Right lobe of liver (tissue), 6 donors: ENCODE data around the gene CCL4. TPM values are rescaled to one million over a fixed set of nuclear protein-coding genes. Genes with fewer than 3 reads are reported as not detected.
A peak's percentile ranks its signal among the peaks of the same experiment; 100 is the strongest.
"Not testable (repeated sequence)": the region's sequence is repeated elsewhere in the genome, so short reads cannot be mapped to it uniquely, and the experiment has no call there.

Experiments used
- ATAC-seq, 4 donors: fragments of 200-7000 bp; cut with Tn5 transposase; one replicate each; pipeline ENCODE4 v1.9.1; 2020; ENCODE audit warnings: mild to moderate bottlenecking in 4 of 4, moderate library complexity in 4 of 4
- DNase-seq, 3 donors: peaks; one replicate each; pipeline ENCODE4 v3.0.0-alpha.2; 2020
- H3K27ac ChIP-seq, 3 donors: fragments of 200-600 bp; one replicate each; pipeline ENCODE4 v1.8.0; 2022
- H3K27me3 ChIP-seq, 2 donors: fragments of 200-600 bp; one replicate each; pipeline ENCODE4 v1.8.0; 2022
- H3K36me3 ChIP-seq, 4 donors: fragments of 200-600 bp; sonication (generic) in 1 of 4; one replicate each; pipeline versions ENCODE4 v1.5.1 to v1.8.0; 2017 to 2022; ENCODE audit warnings: control low read depth in 1 of 4
- H3K4me1 ChIP-seq, 4 donors: fragments of 200-600 bp; sonication (generic) in 1 of 4; one replicate each; pipeline versions ENCODE4 v1.5.1 to v1.8.0; 2017 to 2022; ENCODE audit warnings: control low read depth in 1 of 4
- H3K4me3 ChIP-seq, 3 donors: fragments of 200-600 bp; one replicate each; pipeline ENCODE4 v1.8.0; 2022
- H3K9me3 ChIP-seq, 4 donors: fragments of 200-600 bp; sonication (generic) in 1 of 4; one replicate each; pipeline versions ENCODE4 v1.5.1 to v1.8.0; 2017 to 2022; ENCODE audit warnings: control low read depth in 1 of 4
- CTCF ChIP-seq, 4 donors: fragments of 200-600 bp in 3 of 4; fragments of 450-650 bp in 1 of 4; IDR thresholded peaks; one replicate each; pipeline versions ENCODE4 v1.5.1 to v1.8.0; 2016 to 2022; ENCODE audit warnings: antibody characterized with exemption in 4 of 4, mild to moderate bottlenecking in 2 of 4
- POLR2A ChIP-seq: fragments of 450-650 bp; IDR thresholded peaks from one replicate; pipeline ENCODE4 v1.6.1; 2017; ENCODE audit warnings: antibody characterized with exemption, mild to moderate bottlenecking
- WGBS: methylation state at CpG from one replicate; pipeline ENCODE4 v1.1.6; 2018; ENCODE audit warnings: low coverage, low lambda C conversion rate; ENCODE audit not compliant: insufficient coverage; ENCODE audit errors: missing lambda C conversion rate; 5-methylcytosine and 5-hydroxymethylcytosine counted together
- intact Hi-C, 2 donors: fragments of 100-400 bp; cut with DNase I; formaldehyde crosslinking; loops; one replicate each; pipeline versions ENCODE4 v1.11.2 to v1.14.1; 2022
- total RNA-seq, 6 experiments: library from RNA; depleted of rRNA in 2 of 6; stranded (reverse); fragments of >200 nt in 2 of 6; fragmentation: NEBNext Ultra II Directional in 3 of 6; extraction: Animal tissue kit (Norgen Biotek cat#: 25700) in 3 of 6; gene quantifications; one replicate each; pipeline versions ENCODE4 v1.1.0 to v1.2.4, GENCODE V29; 2016 to 2023
- donor health status: DM: no; HTN: yes; CAD: no.
- donor health status: DM: no; HTN: no; CAD: no.
- donor health status: DM: no; HTN: no; CAD: no.
- donor health status: DM: no; HTN: yes; CAD: no.
- donor health status: DM: no; HTN: yes; CAD: no.

The CCL4 gene
- total RNA-seq, 6 experiments from 2014 or later = 0.79 to 7.1 (median 2.4) TPM

GRCh38 chr17:36112572-36112971 lies 8.9 kb downstream of the CCL4 start:
- Histone ChIP-seq H3K27me3 (no peaks in the 10 kb centered on the region), H3K9me3 (no peaks in the 10 kb centered on the region), H3K27ac (no peak overlapping the region), H3K4me3 (no peak overlapping the region), H3K4me1 (no peaks in the 10 kb centered on the region), H3K36me3 (no peaks in the 10 kb centered on the region)
- ATAC-seq (no peak), DNase-seq (no peak)
- intact Hi-C loops = loop anchor here (5.0 kb wide), 1 partner anchor 70 kb away; no protein-coding TSS in a partner anchor
- TF ChIP-seq POLR2A = no peak
- no peak for TF ChIP-seq CTCF (IDR thresholded peaks at IDR 0.05)

GRCh38 chr17:36113131-36113530 lies 9.5 kb downstream of the CCL4 start:
- H3K4me1 ChIP-seq, H3K27me3 ChIP-seq, H3K27ac ChIP-seq, H3K36me3 ChIP-seq, H3K4me3 ChIP-seq, DNase-seq, ATAC-seq, H3K9me3 ChIP-seq: not testable (repeated sequence)
- intact Hi-C loops = loop anchor here (5.0 kb wide), 1 partner anchor 69 kb away; no protein-coding TSS in a partner anchor
- 86% methylated on average over 1 of the region's 1 CpG for WGBS

GRCh38 chr17:36114971-36115648 lies 11.5 kb downstream of the CCL4 start:
- DNase-seq, H3K36me3 ChIP-seq, H3K4me3 ChIP-seq, H3K27me3 ChIP-seq, ATAC-seq, H3K4me1 ChIP-seq, H3K9me3 ChIP-seq, H3K27ac ChIP-seq: not testable (repeated sequence)
- 63% methylated on average over 2 of the region's 5 CpGs for WGBS
- intact Hi-C loops = loop anchor here (5.0 kb wide), 1 partner anchor 67 kb away; no protein-coding TSS in a partner anchor

GRCh38 chr17:36115649-36115977 lies 12.0 kb downstream of the CCL4 start:
- H3K4me1 ChIP-seq, H3K9me3 ChIP-seq, H3K4me3 ChIP-seq, H3K27me3 ChIP-seq, H3K27ac ChIP-seq, DNase-seq, intact Hi-C loops, H3K36me3 ChIP-seq, ATAC-seq: not testable (repeated sequence)

- Histone ChIP-seq H3K4me3 (no peak overlapping the region), H3K9me3 (no peaks in the 10 kb centered on the region), H3K27ac (no peak overlapping the region), H3K36me3 (no peaks in the 10 kb centered on the region), H3K27me3 (no peaks in the 10 kb centered on the region), H3K4me1 (no peaks in the 10 kb centered on the region)
- ATAC-seq = peak in 2 of 4 donors; percentile 18 to 61
- intact Hi-C loops = no loop called here
- WGBS = 65% methylated on average over 3 of the region's 5 CpGs
- TF ChIP-seq POLR2A (no peak), CTCF (IDR thresholded peaks at IDR 0.05) (no peak)
- no peak for DNase-seq
Observed at GRCh38 chr17:36117505-36118382, 14.1 kb downstream of the CCL4 start.
